ENCODE measurements around the gene WDR55. TPM values are rescaled to one million over a fixed set of nuclear protein-coding genes. Genes with fewer than 3 reads are reported as not detected.

The WDR55 gene
- total RNA-seq, 4 donors from 2014 or later = 11.4 to 31.6 (median 19.8) TPM

- no peak for TF ChIP-seq CTCF (IDR thresholded peaks at IDR 0.05; ENCODE audit: low read depth)
Observed at GRCh38 chr5:140710899-140711552, 46.3 kb downstream of the WDR55 start.

- no peak for TF ChIP-seq CTCF (IDR thresholded peaks at IDR 0.05; ENCODE audit: low read depth)
Observed at GRCh38 chr5:140711794-140712193, 47.1 kb downstream of the WDR55 start.

- no peak for TF ChIP-seq CTCF (IDR thresholded peaks at IDR 0.05; ENCODE audit: low read depth)
Observed at GRCh38 chr5:140713562-140714094, 48.9 kb downstream of the WDR55 start.

GRCh38 chr5:140718266-140718592 is 53.5 kb downstream of the WDR55 start:
- TF ChIP-seq CTCF (IDR thresholded peaks at IDR 0.05; ENCODE audit: low read depth) = no peak

Small RNAs within 50 kb of the gene (small RNA-seq; reads per million reads assigned to genes)
- gene VTRNA1-1 (159 reads per million, percentile 98 among the genes with 10 or more reads in this experiment), gene VTRNA1-2 (7.5 reads per million, percentile 86 among the genes with 10 or more reads in this experiment)

Other genes starting within 250 kb of the WDR55 start
- 10 to 100 TPM; 24.9 to 36.2 (median 27.9) TPM for gene EIF4EBP3, start 117.2 kb upstream of the WDR55 start, total RNA-seq
- gene SRA1, start 107.4 kb upstream of the WDR55 start, total RNA-seq = 10 to 100 TPM; 12.4 to 33.3 (median 14.7) TPM
- gene APBB3, start 100.3 kb upstream of the WDR55 start, total RNA-seq = 10 to 100 TPM; 13.7 to 24.3 (median 18.9) TPM
- 10 to 100 TPM; 21.1 to 32.2 (median 25.4) TPM for gene SLC35A4, start 100.1 kb upstream of the WDR55 start, total RNA-seq
- 100 to 1,000 TPM in 2 of 4 donors, 10 to 100 TPM in 2; 61.2 to 114 (median 97.3) TPM for gene CD14, start 31.7 kb upstream of the WDR55 start, total RNA-seq
- 10 to 100 TPM; 11.4 to 64.5 (median 23.7) TPM for gene TMCO6, start 25.5 kb upstream of the WDR55 start, total RNA-seq
- 10 to 100 TPM; 63.2 to 83.2 (median 74.8) TPM for gene NDUFA2, start 17.3 kb upstream of the WDR55 start, total RNA-seq
- 100 to 1,000 TPM in 3 of 4 donors, 10 to 100 TPM in 1; 80.7 to 144 (median 114) TPM for gene IK, start 17.1 kb upstream of the WDR55 start, total RNA-seq
- 1 to 10 TPM in 2 of 4 donors, under 1 TPM in 1, not detected in 1; 0.66 to 1.3 (median 1.2) TPM for gene DND1, start 8.7 kb downstream of the WDR55 start, total RNA-seq
- gene HARS1, start 26.5 kb downstream of the WDR55 start, total RNA-seq = 10 to 100 TPM; 38.4 to 49.8 (median 47.4) TPM
- gene HARS2, start 26.6 kb downstream of the WDR55 start, total RNA-seq = 10 to 100 TPM; 23.2 to 32.1 (median 31.4) TPM
- 10 to 100 TPM; 35.0 to 48.7 (median 43.0) TPM for gene ZMAT2, start 35.5 kb downstream of the WDR55 start, total RNA-seq
- gene PCDHA1, start 121.2 kb downstream of the WDR55 start, total RNA-seq = not detected
- gene PCDHA2, start 129.9 kb downstream of the WDR55 start, total RNA-seq = under 1 TPM in 1 of 4 donors, not detected in 3; 0.38 TPM
- under 1 TPM; 0.16 to 0.34 (median 0.20) TPM for gene PCDHA3, start 136.2 kb downstream of the WDR55 start, total RNA-seq
- 1 to 10 TPM in 1 of 4 donors, under 1 TPM in 3; 0.16 to 1.3 (median 0.76) TPM for gene PCDHA4, start 142.2 kb downstream of the WDR55 start, total RNA-seq
- gene PCDHA5, start 156.7 kb downstream of the WDR55 start, total RNA-seq = under 1 TPM in 3 of 4 donors, not detected in 1; 0.33 to 0.57 (median 0.51) TPM
- gene PCDHA6, start 163.1 kb downstream of the WDR55 start, total RNA-seq = under 1 TPM; 0.22 to 0.49 (median 0.36) TPM
- gene PCDHA7, start 169.4 kb downstream of the WDR55 start, total RNA-seq = under 1 TPM; 0.17 to 0.44 (median 0.26) TPM
- under 1 TPM in 1 of 4 donors, not detected in 3; 0.17 TPM for gene PCDHA8, start 176.3 kb downstream of the WDR55 start, total RNA-seq
- under 1 TPM in 3 of 4 donors, not detected in 1; under 0.01 to 0.34 (median 0.19) TPM for gene PCDHA9, start 183.5 kb downstream of the WDR55 start, total RNA-seq
- gene PCDHA10, start 191.0 kb downstream of the WDR55 start, total RNA-seq = 1 to 10 TPM in 1 of 4 donors, under 1 TPM in 3; 0.51 to 1.9 (median 0.66) TPM
- gene PCDHA11, start 204.1 kb downstream of the WDR55 start, total RNA-seq = under 1 TPM in 3 of 4 donors, not detected in 1; 0.22 to 0.34 (median 0.33) TPM
- under 1 TPM in 3 of 4 donors, not detected in 1; 0.17 to 0.22 (median 0.19) TPM for gene PCDHA12, start 210.4 kb downstream of the WDR55 start, total RNA-seq
- 1 to 10 TPM in 1 of 4 donors, under 1 TPM in 3; 0.34 to 1.5 (median 0.69) TPM for gene PCDHA13, start 217.2 kb downstream of the WDR55 start, total RNA-seq